Hepatocyte (in vitro differentiated cells): ENCODE results near the gene RAP1GAP. TPM values are rescaled to one million over a fixed set of nuclear protein-coding genes. Genes with fewer than 3 reads are reported as not detected.

Experiments used
- DNase-seq: peaks from one replicate; pipeline ENCODE4 v3.0.0-alpha.2; 2016; ENCODE audit warnings: low spot score
- H2AFZ ChIP-seq: fragments of 200-600 bp; sonication (generic); 2 replicates; pipeline ENCODE4 v1.6.0; 2016; ENCODE audit warnings: antibody characterized with exemption, mild to moderate bottlenecking
- H3K27ac ChIP-seq: fragments of 200-600 bp; sonication (generic); 2 replicates; pipeline ENCODE4 v1.5.1; 2016; ENCODE audit warnings: mild to moderate bottlenecking
- H3K27me3 ChIP-seq: fragments of 200-600 bp; sonication (generic); 2 replicates; pipeline ENCODE4 v1.6.1; 2016
- H3K36me3 ChIP-seq: fragments of 200-600 bp; sonication (generic); replicated peaks from 2 replicates; pipeline ENCODE4 v1.5.1; 2016; ENCODE audit warnings: low read depth; ENCODE audit not compliant: insufficient read depth
- H3K4me1 ChIP-seq: fragments of 200-600 bp; sonication (generic); 2 replicates; pipeline ENCODE4 v1.5.1; 2016; ENCODE audit warnings: mild to moderate bottlenecking, moderate library complexity; ENCODE audit not compliant: insufficient read depth
- H3K4me2 ChIP-seq: fragments of 200-600 bp; sonication (generic); 2 replicates; pipeline ENCODE4 v1.6.0; 2016
- H3K4me3 ChIP-seq: fragments of 200-600 bp; sonication (generic); 2 replicates; pipeline ENCODE4 v1.5.1; 2016; ENCODE audit warnings: mild to moderate bottlenecking
- H3K79me2 ChIP-seq: fragments of 200-600 bp; sonication (generic); 2 replicates; pipeline ENCODE4 v1.6.0; 2017; ENCODE audit warnings: mild to moderate bottlenecking
- H3K9me2 ChIP-seq: fragments of 200-600 bp; sonication (generic); replicated peaks from 2 replicates; pipeline ENCODE4 v1.6.0; 2017; ENCODE audit warnings: mild to moderate bottlenecking; ENCODE audit not compliant: insufficient read depth
- H3K9me3 ChIP-seq: fragments of 200-600 bp; sonication (generic); 2 replicates; pipeline ENCODE4 v1.5.1; 2016; ENCODE audit warnings: low read depth, mild to moderate bottlenecking
- H4K20me1 ChIP-seq: fragments of 200-600 bp; sonication (generic); 2 replicates; pipeline ENCODE4 v1.6.0; 2016; ENCODE audit warnings: mild to moderate bottlenecking; ENCODE audit not compliant: insufficient read depth, poor library complexity, severe bottlenecking
- EZH2 ChIP-seq: fragments of 200-600 bp; sonication (generic); IDR thresholded peaks from 2 replicates; pipeline ENCODE4 v1.6.1; 2016; ENCODE audit warnings: antibody characterized with exemption, mild to moderate bottlenecking, borderline replicate concordance
- EZH2phosphoT487 ChIP-seq: fragments of 200-600 bp; sonication (generic); IDR thresholded peaks from one replicate; pipeline ENCODE4 v1.6.1; 2018; ENCODE audit warnings: antibody characterized with exemption, mild to moderate bottlenecking, low read depth, moderate library complexity; ENCODE audit not compliant: unreplicated experiment, severe bottlenecking
- WGBS: methylation state at CpG from one replicate; pipeline ENCODE4 v1.1.6; 2016; ENCODE audit warnings: low lambda C conversion rate; ENCODE audit errors: missing lambda C conversion rate; 5-methylcytosine and 5-hydroxymethylcytosine counted together
- polyA plus RNA-seq: library from polyadenylated mRNA; unstranded; fragments of >200 nt; fragmentation: Nextera tagmentation; extraction: Ambion mirVana; gene quantifications from 2 replicates; pipeline ENCODE4 v1.2.1, GENCODE V29; 2016
- total RNA-seq: library from RNA; depleted of rRNA; stranded (reverse); fragments of >200 nt; gene quantifications from 2 replicates; pipeline ENCODE4 v1.2.3, GENCODE V29; 2014
- TF ChIP-seq, protein P1 (sequence below): fragments of 200-600 bp; sonication (generic); IDR thresholded peaks from 2 replicates; pipeline ENCODE4 v1.5.1; 2016; ENCODE audit warnings: antibody characterized with exemption, mild to moderate bottlenecking; ENCODE audit not compliant: poor library complexity

Gene RAP1GAP
- total and polyA plus RNA-seq, 2 experiments from 2014 or later = 12.3 to 18.0 TPM

DNA sequence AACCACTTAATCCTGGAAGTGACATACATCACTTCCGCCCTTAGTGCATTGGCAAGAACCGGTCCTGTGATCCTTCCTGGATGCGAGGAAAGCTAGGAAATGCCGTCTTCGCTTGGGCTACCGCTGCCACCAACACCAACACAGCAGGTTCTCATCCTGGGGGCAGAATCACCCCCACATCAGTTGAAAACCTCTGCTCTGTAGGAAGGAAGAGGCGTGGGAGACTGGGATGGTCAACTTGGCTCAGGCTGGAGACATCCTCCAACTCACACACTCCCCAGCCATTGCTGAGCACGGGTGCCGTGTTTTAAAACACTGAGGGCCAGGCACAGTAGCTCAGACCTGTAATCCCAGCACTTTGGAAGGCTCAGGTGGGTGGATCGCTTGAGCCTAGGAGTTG is 85.1 kb downstream of the RAP1GAP start:
- TF ChIP-seq, protein P1, sequence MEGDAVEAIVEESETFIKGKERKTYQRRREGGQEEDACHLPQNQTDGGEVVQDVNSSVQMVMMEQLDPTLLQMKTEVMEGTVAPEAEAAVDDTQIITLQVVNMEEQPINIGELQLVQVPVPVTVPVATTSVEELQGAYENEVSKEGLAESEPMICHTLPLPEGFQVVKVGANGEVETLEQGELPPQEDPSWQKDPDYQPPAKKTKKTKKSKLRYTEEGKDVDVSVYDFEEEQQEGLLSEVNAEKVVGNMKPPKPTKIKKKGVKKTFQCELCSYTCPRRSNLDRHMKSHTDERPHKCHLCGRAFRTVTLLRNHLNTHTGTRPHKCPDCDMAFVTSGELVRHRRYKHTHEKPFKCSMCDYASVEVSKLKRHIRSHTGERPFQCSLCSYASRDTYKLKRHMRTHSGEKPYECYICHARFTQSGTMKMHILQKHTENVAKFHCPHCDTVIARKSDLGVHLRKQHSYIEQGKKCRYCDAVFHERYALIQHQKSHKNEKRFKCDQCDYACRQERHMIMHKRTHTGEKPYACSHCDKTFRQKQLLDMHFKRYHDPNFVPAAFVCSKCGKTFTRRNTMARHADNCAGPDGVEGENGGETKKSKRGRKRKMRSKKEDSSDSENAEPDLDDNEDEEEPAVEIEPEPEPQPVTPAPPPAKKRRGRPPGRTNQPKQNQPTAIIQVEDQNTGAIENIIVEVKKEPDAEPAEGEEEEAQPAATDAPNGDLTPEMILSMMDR = no peak
- TF ChIP-seq EZH2 (no peak), EZH2phosphoT487 (no peak)
- 73% methylated on average over 10 of the region's 10 CpGs for WGBS

DNA sequence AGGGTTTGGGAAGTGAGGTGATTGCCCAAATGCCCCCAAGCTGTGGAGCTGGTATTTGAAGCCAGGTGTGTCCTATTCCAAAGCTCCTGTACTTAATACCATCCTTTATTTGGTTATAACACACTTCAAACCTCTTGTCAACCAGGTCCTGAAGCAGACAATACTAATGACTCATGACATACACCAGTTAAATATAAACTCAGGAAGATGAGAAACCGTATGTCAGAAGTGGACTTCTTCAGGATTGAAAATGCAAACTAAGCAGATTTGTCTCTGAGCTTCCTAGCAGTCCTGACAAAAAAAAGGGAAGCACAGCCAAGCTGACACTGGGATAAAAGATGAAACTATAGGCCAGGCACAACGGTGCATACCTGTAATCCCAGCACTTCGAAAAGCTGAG is 89.4 kb downstream of the RAP1GAP start:
- Histone ChIP-seq H3K9me2 (no peaks in the 10 kb centered on the region), H2AFZ (no peak overlapping the region), H3K79me2 (no peaks in the 10 kb centered on the region), H3K4me3 (no peak overlapping the region), H4K20me1 (no peaks in the 10 kb centered on the region), H3K27me3 (no peaks in the 10 kb centered on the region), H3K4me1 (peaks cover 2% of the 10 kb centered on the region), H3K36me3 (no peaks in the 10 kb centered on the region), H3K27ac (no peak overlapping the region), H3K9me3 (no peaks in the 10 kb centered on the region), H3K4me2 (no peak overlapping the region)
- WGBS = 54% methylated on average over 3 of the region's 3 CpGs
- TF ChIP-seq, protein P1 = no peak
- TF ChIP-seq EZH2phosphoT487 = no peak
- TF ChIP-seq EZH2 = no peak
- no peak for DNase-seq

More for the DNA sequence above, 85.1 kb downstream of the RAP1GAP start:
- DNase-seq = no peak
- no peak overlapping the region for H3K4me3 ChIP-seq
- no peaks in the 10 kb centered on the region for H3K9me3 ChIP-seq
- no peaks in the 10 kb centered on the region for H3K36me3 ChIP-seq
- H3K27ac ChIP-seq = no peak overlapping the region
- H4K20me1 ChIP-seq = no peaks in the 10 kb centered on the region
- H3K27me3 ChIP-seq = no peaks in the 10 kb centered on the region
- H2AFZ ChIP-seq = no peak overlapping the region
- H3K9me2 ChIP-seq = no peaks in the 10 kb centered on the region
- peaks cover 16% of the 10 kb centered on the region for H3K4me1 ChIP-seq
- no peak overlapping the region for H3K4me2 ChIP-seq
- H3K79me2 ChIP-seq = no peaks in the 10 kb centered on the region

DNA sequence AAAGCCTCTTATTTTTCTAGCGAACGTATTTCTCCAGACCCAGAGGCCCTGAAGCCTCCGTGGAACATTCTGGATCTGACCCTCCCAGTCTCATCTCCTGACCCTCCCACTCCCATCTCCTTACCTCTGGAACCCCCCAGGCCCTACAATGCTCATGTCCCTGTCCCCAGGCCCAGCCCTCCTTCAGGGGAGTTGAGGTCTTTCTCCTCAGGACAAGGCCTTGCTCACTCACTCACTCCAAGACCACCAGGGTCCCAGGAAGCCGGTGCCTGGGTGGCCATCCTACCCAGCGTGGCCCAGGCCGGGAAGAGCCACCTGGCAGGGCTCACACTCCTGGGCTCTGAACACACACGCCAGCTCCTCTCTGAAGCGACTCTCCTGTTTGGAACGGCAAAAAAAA is 91.2 kb downstream of the RAP1GAP start:
- no peaks in the 10 kb centered on the region for H3K9me2 ChIP-seq
- WGBS = 89% methylated on average over 9 of the region's 9 CpGs
- no peaks in the 10 kb centered on the region for H4K20me1 ChIP-seq
- no peak for TF ChIP-seq EZH2
- no peak for TF ChIP-seq EZH2phosphoT487
- TF ChIP-seq, protein P1 = no peak
- H2AFZ ChIP-seq = no peak overlapping the region
- no peaks in the 10 kb centered on the region for H3K9me3 ChIP-seq
- no peak overlapping the region for H3K4me2 ChIP-seq
- no peaks in the 10 kb centered on the region for H3K79me2 ChIP-seq
- no peak for DNase-seq
- H3K4me1 ChIP-seq = peaks cover 6% of the 10 kb centered on the region
- H3K36me3 ChIP-seq = no peaks in the 10 kb centered on the region
- no peak overlapping the region for H3K27ac ChIP-seq
- no peaks in the 10 kb centered on the region for H3K27me3 ChIP-seq
- H3K4me3 ChIP-seq = no peak overlapping the region

DNA sequence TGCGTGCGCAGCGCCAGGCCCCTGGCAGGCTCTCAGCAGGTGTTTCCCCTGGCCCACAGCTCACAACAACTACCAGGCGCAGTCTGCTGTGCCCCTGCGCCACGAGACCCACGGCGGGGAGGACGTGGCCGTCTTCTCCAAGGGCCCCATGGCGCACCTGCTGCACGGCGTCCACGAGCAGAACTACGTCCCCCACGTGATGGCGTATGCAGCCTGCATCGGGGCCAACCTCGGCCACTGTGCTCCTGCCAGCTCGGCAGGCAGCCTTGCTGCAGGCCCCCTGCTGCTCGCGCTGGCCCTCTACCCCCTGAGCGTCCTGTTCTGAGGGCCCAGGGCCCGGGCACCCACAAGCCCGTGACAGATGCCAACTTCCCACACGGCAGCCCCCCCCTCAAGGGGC is 91.8 kb downstream of the RAP1GAP start:
- no peak overlapping the region for H3K4me2 ChIP-seq
- DNase-seq = no peak
- TF ChIP-seq EZH2phosphoT487 = no peak
- TF ChIP-seq, protein P1 = no peak
- no peak for TF ChIP-seq EZH2
- no peaks in the 10 kb centered on the region for H3K9me2 ChIP-seq
- H3K27ac ChIP-seq = no peak overlapping the region
- WGBS = 98% methylated on average over 24 of the region's 26 CpGs
- no peaks in the 10 kb centered on the region for H3K9me3 ChIP-seq
- H3K27me3 ChIP-seq = no peaks in the 10 kb centered on the region
- H3K36me3 ChIP-seq = no peaks in the 10 kb centered on the region
- H2AFZ ChIP-seq = no peak overlapping the region
- H3K4me3 ChIP-seq = no peak overlapping the region
- peaks cover 6% of the 10 kb centered on the region for H3K4me1 ChIP-seq
- no peaks in the 10 kb centered on the region for H3K79me2 ChIP-seq
- no peaks in the 10 kb centered on the region for H4K20me1 ChIP-seq
